IPS-NIHi7 (cell line): ENCODE results near the gene MAGI1.
A peak's percentile ranks its signal among the peaks of the same experiment; 100 is the strongest.
"Not testable (repeated sequence)": the region's sequence is repeated elsewhere in the genome, so short reads cannot be mapped to it uniquely, and the experiment has no call there.

ENCODE experiments used
- DNase-seq: peaks from one replicate; pipeline ENCODE4 v3.0.0; 2012; ENCODE audit warnings: mixed read lengths; ENCODE audit errors: extremely low spot score

The MAGI1 gene

DNA sequence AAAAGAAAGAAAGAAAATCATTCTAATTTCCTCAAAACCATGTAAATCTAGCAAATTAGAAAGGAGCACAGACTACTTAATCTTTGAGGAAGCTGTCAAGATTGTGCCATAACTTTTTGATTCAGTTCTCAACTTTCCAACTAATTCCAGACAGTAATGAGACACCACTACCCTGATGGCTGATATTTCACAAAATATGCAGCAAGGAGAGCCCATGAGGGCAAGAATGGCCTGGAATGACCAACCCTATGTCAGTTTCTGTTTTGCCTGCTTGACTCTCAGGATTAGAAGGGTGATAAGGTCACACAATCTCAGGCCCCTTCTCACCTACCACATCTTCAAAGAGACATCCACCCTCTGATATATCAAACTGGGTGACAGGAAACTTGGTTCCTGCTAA is 134.7 kb downstream of the MAGI1 start:
- DNase-seq, result no peak

DNA sequence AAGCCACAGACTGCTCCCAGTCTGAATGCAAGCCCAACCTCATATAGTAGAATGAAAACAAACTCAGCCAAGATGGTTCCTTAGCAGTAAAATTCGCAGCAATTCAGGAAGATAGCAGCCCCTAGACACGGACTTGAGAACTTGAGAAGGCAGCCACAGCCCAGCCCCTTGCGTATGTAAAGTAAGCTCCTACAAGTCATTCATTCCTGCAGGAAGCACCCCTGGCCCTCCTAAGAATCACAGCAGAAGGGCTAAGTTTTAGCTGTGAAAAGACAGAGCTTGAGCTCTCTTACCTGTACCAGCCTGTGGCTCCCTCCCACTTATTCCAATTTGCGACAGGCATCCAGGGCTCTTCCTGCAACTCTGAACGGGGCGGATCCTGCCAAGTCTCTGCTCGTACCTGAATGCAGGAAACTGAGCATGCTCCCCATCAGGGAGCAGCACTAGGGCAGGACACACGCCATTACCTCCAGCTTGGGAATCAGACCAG is 136.4 kb downstream of the MAGI1 start:
- peak; percentile 68 for DNase-seq

DNA sequence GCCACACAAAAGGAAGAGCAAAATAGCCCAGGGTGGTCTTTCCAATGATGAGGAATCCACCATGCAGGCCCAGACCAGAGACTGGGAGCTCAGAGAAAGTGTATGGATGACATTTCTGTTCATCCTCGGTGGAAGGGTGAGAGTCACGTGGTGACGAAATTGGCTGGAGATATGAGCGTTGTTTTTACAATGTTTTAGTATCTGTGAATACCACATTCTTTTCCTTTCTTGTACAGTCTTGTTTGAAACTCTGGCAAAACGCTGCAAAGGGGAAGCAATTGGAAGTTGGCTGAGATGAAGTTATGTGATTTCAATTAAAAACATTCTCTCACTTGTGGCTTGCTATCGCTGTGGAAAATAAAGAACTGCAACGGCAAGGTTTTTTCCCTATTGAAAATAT is 137.5 kb downstream of the MAGI1 start:
- DNase-seq, result no peak

DNA sequence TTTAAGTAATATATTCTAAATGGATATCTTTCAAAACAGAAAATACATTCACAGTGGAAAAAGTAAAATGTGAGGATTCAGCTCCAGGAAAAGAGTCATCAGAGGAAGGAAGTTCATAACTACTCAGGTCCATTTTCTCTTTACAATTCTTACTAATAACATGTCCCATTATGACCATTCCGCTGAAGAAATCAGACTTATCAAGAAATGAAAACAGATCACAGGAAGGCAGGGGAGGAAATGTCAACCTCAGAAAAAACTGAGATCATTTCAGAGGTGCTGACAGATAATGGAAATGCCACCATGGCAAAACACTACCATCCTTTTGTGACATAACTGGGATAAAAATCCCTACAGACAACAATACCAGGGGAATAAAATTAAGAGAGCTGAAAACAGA is 139.5 kb downstream of the MAGI1 start:
- no peak for DNase-seq

DNA sequence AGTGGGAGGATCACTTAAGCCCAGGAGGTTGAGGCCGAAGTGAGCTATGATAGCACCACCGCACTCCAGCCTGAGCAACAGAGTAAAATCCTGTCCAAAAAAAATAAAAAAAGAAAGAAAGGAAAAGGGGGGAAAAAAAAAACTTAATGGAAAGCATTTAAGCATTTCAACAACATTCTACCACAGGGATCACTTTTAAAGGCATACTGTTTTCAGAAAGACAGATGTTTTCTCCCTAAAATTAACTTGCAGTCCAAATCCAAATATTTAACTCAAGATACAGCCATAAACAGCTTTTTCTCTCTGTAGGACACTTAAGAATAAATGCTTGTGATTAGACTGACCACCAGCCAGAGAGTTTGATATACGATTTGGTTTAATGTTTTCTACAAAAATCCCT is 141.0 kb downstream of the MAGI1 start:
- no peak for DNase-seq

DNA sequence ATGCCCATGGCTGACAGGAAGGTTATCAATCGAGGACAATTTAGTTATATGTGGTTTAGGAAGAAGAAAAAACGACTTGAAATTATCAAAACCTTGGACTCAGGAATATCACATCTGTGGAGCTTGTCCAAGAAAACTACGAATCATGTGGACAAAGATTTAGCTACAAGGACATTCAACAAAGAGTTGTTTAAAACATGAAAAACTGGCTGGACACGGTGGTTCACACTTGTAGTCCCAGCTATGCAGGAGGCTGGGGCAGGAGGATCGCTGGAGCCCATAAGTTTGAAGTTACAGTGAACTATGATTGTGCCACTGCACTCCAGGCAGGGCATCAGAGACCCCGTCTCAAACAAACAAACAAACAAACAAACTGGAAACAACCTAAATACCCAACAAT is 142.4 kb downstream of the MAGI1 start:
- no peak for DNase-seq

DNA sequence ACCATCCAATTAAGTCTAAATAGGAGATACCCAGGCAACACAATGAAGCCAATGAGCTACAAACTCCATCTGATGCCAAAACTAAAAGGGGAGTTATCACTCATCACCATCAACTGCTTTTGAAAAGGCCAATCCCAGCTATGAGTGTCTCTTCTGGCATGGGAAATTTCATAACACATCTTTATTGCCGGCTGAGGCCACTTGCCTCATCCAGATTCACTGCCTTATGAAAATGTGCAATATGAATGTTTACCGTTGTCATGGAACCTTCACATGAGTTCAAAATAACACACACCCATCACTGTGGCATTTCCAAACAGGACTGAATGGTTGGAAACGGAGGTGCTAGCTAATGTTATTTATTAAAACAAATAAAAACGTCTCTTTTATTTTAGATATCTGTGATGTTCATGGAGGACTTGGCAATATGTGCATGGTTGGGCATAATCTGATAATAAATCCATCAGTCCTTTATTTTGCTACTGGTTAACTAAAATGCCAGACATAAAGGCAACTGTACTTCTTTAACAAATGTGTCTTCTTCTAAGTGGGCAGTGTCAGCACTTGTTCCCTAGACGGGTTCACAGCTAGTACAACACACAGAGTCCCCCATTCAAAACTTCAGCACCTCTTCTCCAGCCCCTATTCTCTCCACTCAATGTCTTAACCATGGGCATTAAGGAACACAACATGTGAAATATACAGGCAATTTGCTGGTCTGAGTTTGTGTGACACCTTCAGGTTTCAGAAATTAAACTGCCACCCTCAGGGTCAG is 143.9 kb downstream of the MAGI1 start:
- DNase-seq, result no peak

DNA sequence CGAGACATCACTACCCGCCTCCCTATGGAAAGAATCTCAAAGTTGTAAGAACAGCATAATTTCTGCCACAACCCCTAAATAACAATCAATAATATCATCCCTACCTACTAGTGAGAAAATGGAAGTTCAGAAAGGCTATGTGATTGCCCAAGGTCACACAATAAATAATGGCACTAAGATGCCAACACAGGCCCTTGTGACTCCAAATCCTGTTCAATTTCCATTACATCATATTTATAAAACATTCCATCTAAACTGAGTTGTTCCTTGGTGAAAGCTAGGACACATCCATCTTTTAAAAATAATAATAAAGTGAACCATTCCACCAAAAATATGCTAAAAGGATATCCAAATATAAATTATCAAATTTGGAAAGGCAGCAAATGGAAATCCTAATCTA is 144.6 kb downstream of the MAGI1 start:
- no peak for DNase-seq

DNA sequence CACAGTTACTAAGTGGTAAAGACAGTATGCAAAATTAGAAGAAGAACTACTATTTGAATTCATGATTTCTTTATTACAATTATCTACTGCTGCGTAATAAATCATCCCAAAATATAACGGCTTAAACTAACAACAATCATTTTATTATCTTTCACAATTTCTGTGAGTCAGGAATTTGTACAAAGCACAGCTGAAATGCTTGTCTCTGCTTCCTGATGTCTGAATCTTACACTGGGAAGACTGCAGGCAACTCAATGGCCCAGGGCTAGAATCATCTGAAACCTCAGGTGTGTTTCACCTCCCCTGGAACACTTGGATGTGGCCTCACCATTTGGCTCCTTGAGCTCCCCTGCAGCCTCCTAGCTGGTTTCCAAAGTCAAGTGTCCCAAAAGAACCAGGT is 145.1 kb downstream of the MAGI1 start:
- DNase-seq, result no peak

DNA sequence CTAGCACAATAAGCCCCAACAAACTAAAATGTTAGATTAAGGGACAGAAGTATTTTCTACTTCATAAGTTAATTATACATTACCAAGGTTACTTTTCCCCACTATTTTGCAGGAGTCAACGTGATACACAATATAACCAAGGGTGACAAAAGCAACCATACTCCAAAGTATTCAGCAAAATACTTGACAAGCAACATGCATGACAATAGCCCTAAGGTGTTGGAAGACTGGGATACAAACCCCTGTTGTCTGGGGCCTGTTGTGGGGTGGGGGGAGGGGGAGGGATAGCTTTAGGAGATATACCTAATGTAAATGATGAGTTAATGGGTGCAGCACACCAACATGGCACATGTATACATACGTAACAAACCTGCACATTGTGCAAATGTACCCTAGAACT is 147.2 kb downstream of the MAGI1 start:
- DNase-seq, result not testable (repeated sequence)

DNA sequence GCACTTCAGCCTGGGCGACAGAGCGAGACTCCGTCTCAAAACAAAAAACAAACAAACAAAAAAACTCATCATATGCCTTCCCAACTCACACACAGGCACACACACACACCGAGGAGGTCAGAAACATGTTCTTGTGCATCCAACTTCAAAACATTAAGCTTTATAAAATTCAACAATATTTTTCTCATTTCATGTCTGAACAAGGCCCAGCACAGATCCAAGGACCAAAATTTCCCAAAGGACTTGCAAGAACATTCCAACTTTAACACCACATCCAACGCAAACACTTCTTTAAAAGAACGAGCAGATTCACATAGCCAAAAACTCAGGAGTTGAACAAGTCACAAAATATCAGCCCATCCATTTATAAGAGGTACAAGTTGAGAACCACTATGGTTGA is 148.4 kb downstream of the MAGI1 start:
- no peak for DNase-seq

DNA sequence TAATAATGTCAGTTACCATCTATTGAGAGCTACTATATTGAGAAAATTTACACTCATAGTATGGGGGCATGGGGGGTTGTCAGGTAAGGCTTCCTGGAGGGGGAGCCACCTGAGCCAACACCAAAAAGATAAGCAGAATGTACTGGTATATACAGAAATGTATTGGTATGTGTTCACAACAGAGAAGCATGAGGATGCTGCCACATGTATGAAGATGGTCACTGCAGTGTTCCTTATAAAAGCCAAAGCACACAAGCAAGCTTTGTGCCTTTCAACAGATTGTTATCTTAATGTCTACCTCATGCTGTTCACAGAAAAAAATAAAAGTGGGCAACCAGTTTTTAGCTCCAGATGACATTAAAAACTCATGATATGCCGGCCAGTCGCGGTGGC is 149.0 kb downstream of the MAGI1 start:
- DNase-seq, result no peak

DNA sequence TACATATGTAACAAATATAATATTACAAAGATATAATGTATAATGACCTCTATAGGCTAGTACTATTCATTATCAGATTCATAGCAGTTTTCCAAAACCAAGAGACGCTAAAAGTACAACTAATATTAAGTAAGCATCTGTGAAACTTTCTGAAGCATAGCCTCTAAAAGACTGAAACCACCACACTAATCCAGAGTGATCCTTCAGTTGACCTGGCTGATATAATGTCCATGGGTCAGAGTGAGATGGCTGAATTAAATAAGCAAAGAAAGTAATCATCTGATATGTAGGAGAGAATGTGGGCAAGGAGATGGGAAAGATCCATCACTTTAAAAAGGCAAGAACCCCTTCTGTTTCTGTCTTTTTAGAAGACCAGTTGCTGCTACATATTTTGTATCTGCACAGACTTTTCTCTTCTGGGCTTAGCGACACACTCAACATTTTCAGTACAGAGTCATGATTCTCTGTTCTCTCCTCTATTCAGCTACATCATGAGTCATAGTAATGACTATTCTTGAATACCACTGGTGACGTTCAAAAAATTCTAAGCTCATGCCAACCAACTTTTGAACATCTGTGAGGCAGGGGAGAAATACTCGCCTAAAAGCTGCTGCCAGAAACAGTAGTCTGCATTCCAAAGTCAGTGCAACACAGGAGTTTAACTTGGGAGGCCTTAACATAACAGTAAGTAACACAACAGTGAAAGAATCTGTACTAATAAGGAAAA is 149.6 kb downstream of the MAGI1 start:
- no peak for DNase-seq

DNA sequence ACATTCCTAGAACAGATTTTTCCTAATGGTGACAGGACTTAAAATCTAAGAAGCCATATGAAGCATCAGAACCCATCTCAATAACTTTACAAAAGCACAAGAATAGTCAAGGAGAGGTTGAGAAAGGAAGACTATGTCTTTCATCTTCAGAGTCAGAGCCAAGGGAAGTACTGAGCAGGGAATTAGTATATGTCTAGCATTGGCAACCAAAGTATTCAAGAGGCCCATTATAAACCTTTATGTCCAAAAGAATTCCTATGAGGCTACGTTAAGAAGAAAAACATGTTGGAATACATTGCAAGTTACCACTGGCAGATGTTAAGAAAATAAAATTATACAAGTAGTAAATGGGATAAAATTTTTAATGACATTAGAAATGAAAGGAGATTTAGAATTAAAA is 150.5 kb downstream of the MAGI1 start:
- no peak for DNase-seq

DNA sequence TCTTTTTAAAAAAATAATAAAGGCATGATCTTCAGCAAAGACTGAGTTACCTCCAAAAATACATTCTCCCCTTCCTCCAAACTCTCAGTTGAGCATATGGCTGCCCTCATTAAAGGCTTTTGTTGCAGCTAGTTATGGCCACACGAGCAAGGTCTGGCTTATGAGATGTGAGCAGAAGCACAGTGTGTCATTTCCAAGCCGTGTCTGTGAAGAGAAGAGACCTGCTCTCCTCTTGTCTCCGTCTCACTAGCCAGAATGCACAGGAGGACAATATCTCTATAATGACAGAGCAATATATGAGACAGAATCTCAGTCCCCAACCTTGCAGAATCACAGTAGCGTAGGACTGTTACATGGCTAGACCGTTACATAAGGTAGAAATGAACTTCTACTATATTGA is 152.3 kb downstream of the MAGI1 start:
- DNase-seq, result no peak

DNA sequence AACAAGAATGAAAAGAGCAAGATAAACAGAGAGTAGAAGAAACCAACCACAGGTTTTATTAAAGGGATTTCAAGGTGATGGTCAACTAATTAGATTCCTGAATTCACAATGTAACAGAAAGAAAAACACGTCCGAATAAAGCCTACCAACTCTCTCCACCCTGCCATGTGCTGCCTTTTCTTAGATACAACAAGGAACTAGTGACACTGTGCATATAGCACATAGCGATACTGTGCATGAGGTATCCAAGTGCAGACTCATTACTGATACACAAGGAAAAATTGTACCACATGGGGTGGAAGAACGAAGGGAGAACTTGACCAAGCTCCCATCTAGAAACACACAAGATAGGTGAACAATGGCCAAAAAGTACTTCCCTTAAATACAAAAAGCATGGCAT is 154.6 kb downstream of the MAGI1 start:
- DNase-seq, result no peak

DNA sequence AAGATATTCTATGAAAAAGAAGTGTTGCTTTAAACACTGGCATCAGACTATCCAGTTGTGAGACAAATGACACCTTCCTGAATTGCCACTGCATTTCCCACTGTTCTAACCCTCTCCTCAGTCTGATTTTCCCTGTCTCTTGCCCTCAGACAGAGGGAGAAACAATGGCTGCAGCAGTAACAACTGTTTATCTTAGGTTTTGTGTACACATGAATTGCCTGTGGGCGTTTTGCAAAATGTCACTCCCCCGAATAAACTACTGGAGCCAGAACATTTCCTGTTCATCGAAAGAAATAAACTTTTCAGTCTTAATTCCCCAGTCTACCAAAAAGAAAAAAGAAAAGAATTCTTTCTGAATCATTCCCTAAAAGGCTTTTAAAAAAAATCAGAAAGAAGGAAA is 155.1 kb downstream of the MAGI1 start:
- DNase-seq, result no peak

DNA sequence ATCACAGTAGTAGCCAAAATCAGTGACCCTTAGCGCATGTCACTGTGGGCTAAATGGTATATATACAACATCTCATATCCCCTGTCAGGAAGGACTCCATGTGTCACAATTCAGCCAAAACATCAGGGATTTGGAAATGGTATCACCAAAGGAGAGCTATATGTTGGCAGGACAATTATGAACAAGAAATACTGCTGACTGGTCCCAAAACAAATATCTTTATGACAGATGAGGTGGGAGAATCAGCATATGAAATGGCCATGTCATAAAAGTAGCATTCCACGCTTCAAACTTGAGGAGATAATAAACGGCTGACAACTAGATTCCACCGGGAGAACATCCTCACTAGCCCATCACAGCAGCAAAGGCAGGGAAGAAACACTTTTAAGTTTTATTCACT is 158.4 kb downstream of the MAGI1 start:
- no peak for DNase-seq

DNA sequence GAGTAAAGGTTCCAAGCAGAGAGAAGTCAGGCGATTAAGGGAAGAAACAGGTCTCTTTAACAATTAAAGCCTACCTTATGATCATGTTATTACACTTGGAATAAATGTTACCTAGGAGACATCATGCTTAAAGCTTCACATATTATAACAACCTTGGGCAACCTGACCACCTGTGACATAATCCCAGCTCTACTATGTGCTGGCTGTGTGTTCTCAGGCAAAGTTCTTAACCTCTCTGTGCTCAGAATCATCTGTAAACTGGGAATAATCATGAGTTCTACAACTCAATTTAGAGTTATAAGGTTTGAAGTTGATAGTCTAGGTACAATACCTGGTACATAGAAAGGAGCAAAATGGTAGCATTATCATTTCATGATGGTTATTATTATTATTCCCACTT is 159.3 kb downstream of the MAGI1 start:
- no peak for DNase-seq

DNA sequence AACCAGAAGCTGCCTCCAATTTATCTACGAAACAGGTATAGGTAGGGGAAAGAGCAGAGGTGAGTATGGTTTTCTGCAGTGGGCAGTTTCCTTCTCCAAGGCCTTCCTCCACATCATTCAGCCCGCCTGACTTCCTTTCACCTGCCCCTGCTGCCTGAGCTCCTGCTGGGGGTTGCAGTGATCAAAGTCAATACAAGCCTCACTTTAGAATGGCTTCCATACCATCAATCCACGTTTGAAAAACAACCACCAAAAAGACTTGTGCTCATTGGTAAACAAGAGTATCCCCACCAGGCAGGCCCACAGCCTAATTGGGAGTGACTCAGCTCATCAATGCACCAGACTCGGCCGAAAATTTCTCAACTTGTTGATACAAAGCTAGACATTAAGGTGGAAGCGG is 159.9 kb downstream of the MAGI1 start:
- peak; percentile 68 for DNase-seq

DNA sequence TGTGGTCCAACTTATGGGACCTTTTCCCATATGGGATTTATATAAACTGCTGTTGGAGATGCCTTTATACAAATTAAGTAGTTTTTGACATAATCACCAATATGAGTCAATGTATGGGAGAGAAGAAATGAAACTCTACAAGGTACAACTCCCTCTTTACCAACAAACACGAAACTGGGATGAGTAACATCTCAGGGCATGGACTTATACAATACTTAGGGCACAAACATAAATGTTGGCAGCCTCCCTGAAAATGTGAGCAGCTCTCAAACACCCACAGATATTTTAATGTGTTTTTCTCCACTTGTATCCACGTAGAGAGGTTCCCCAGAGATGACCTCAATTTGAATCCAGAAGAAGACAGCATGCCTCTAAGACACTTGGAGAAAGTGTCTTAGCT is 161.6 kb downstream of the MAGI1 start:
- no peak for DNase-seq

DNA sequence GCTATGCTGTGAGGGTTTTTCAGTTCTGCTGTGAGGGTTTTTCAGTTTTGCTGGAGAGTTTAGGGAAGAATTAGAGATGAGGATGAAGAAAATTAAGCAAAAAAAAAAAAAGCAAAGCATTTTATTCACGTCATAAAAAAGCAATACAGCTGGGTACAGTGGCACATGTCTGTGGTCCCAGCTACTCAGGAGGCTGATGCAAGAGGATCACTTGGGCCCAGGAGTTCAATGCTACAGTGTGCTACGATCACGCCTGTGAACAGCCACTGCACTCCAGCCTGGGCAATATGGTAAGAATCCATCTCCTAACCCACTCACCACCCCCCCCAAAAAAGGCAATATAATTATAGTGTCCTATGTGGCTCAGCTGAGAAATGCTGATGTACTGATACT is 162.7 kb downstream of the MAGI1 start:
- no peak for DNase-seq

DNA sequence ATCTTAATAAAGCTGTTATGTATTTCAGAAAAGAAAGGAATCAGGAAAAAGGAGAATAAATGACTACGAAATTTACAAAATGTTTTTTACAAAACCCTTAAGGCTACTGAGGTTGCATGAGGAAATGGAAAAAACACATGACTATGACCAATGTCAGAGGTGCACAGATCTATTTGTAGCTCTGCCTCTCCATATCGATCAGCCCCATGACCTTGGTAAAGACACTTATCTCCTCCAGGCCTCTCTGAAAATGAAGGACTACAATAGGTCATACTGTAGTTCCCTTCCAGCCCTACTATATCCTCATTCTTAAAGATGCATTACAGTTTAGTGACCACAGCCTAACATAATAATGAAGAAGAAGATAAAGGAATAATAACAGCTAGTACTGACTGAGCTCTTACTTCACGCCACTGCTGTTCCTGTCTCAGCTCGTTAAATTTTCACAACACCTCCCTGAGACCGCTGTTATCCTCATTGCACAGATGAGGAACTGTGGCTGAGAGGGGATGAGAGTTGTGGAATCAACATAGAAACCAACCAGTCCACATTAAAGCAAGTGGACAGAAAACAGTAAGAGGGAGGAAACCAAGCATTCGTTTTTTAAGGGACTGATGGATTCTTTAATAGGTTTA is 163.2 kb downstream of the MAGI1 start:
- no peak for DNase-seq
